T-helper 1 cell treated with Interleukin-12 subunit alpha and Interleukin-12 subunit beta and Interleukin-4 antibody, amounts not matched to agents 30 μg/mL and 1 μg/mL, for 36 hours (primary cell): Measurements from ENCODE around the gene HOXA2.

Experiments used
- H3K27ac Mint-ChIP-seq: one replicate; pipeline ENCODE4 v1.8.0; 2021; ENCODE audit warnings: mild to moderate bottlenecking, mixed read lengths
- H3K27me3 Mint-ChIP-seq: one replicate; pipeline ENCODE4 v1.8.0; 2021; ENCODE audit warnings: low read depth, mixed read lengths
- H3K36me3 Mint-ChIP-seq: one replicate; pipeline ENCODE4 v1.8.0; 2021; ENCODE audit warnings: low read depth, mixed read lengths
- H3K4me1 Mint-ChIP-seq: one replicate; pipeline ENCODE4 v1.8.0; 2021; ENCODE audit warnings: low read depth, mixed read lengths
- H3K4me3 Mint-ChIP-seq: one replicate; pipeline ENCODE4 v1.8.0; 2021; ENCODE audit warnings: mild to moderate bottlenecking, moderate library complexity, mixed read lengths
- H3K9me3 Mint-ChIP-seq: one replicate; pipeline ENCODE4 v1.8.0; 2021; ENCODE audit warnings: mixed read lengths

The HOXA2 gene

DNA sequence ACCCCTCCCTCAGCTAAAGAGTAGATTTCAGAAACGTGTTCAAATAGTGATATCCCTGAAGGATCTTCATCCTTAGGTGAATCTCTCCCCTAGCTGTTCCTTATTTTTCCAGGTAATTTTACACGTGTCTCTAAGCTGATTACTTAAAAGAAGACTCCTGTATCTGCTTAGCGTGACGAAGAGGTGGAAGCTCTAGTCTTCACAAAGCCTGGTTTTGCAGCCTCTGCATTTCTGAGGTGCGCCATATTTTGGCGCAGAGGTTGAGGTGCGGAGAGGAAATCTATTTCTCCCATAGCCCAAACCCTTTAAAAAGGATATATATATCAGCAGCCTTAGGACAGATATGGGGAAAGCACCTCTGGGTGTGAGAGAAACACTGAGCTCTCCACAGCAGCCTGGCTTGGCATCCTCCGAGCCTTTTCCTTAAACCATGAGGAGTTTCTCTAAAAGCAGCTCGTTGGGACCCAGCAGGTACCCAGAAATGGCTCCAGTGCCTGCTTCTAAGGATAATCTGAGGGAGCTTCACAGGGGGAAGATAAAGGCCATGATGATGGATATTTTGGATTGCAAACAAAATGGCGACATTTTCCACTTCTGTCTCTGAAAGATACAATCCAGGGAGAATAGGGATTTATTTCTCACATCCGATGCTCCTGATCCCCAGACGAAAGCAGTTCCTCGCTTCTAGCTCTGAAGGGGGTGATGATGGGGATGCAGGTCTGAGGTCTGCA is 3.0 kb upstream of the HOXA2 start:
- Mint-ChIP-seq H3K4me1 (peaks cover 6% of the 10 kb centered on the region), H3K9me3 (no peaks in the 10 kb centered on the region), H3K36me3 (peaks cover 10% of the 10 kb centered on the region), H3K27me3 (peaks cover 51% of the 10 kb centered on the region), H3K4me3 (no peak overlapping the region), H3K27ac (no peak overlapping the region)

DNA sequence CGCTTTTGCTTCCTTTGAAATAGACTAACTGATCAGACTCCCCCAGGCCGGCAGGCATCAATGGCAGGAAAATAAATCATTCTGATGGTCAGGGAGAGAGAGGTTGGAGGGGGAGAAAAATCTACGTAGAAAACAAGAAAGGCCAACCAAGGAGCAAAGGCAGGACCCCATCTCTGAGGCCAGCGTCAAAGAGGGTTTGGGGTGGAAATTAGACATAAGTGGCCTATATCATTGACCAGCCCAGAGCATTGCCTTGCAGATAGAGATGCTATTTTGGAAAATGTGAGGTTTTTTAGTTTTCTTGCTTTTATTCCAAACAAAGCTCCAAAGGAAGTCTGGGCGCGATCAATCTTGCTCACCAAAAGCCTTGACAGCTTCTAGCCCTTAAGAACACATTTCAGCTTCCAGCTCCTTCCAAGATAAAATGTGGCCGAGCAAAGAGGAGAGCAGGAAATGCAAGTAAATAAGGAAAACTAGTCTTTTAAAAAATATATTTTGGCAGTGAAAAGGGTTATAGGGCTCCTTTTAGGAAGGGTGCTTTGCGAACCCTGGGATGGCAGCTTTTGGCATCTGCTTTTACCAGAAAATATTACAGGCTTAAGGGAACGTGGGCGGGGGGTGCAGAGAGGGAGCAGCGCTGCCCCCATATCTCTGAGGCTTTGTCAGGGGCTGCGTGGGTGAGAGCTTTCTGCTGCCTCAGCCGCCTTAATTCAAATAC is 2.0 kb upstream of the HOXA2 start:
- H3K27me3 Mint-ChIP-seq, result peaks cover 61% of the 10 kb centered on the region
- H3K36me3 Mint-ChIP-seq, result peaks cover 14% of the 10 kb centered on the region
- no peak overlapping the region for H3K27ac Mint-ChIP-seq
- peaks cover 6% of the 10 kb centered on the region for H3K4me1 Mint-ChIP-seq
- no peak overlapping the region for H3K4me3 Mint-ChIP-seq
- no peaks in the 10 kb centered on the region for H3K9me3 Mint-ChIP-seq

DNA sequence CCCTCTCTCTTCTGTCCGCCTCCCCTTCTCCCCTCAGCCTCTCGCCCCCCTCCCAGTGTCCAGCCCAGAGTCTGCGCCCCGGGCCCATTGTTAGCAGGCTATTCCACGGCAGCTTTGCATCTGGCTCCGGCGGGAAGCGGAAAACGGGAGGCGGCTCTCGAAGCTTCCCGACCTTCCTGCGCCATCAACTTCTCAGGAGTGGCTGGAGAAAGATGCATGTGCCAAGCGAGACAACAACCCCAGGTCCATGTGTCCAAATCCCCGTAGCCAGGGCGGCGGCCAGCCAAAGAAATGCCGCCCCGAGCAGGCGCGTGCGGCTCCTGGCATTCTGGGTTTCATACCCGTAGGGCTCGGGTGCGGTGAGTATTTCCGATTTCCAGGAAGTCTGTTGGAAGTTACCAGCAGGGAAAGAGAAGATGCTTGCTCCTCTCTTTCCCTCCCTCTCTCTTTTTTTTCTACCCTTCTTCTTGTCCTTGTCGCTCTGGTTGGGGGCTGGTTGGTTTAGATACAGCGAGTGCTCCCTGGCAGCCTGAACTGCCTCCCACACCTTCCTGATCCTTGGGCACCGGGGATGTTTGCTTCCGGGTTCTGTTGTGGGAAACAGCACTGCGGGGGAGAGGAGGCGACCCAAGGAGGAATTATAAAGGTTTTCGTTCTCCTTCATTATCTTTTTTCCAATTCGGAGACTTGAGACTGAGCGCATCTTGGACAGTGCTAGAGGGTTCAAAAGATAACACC is 1.2 kb upstream of the HOXA2 start:
- peaks cover 6% of the 10 kb centered on the region for H3K4me1 Mint-ChIP-seq
- peaks cover 69% of the 10 kb centered on the region for H3K27me3 Mint-ChIP-seq
- peaks cover 19% of the 10 kb centered on the region for H3K36me3 Mint-ChIP-seq
- no peak overlapping the region for H3K27ac Mint-ChIP-seq
- H3K4me3 Mint-ChIP-seq, result no peak overlapping the region
- H3K9me3 Mint-ChIP-seq, result no peaks in the 10 kb centered on the region

DNA sequence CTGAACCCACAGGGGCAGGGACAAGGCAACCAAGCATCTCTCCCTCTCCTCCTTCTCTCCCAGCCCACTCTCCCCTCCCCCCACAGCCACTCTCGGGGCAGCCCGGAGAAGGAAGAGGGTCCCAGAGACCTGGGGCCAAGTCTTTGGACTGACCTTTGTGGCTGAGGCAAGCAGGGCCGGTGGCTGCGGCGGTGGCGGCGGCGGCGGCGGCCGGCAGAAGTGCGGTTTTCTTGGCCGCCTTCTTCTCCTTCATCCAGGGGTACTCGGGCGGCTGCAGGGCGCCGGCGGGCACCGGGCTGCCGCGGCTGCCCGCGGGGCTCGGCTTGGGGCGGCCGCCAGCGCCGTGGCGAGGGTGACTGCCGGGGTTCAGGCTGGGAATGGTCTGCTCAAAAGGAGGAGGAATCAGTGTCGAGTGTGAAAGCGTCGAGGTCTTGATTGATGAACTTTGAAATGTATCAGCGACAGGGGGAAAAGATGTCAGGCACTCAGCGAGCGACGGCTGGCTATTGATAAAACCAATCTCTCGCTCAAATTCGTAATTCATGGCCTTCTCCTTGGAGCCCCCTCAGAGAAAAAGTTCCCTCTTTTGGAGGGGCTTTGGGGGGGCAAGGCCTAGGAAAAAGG is 414 bp downstream of the HOXA2 start:
- H3K36me3 Mint-ChIP-seq, result peaks cover 20% of the 10 kb centered on the region
- peaks cover 81% of the 10 kb centered on the region for H3K27me3 Mint-ChIP-seq
- no peak overlapping the region for H3K4me3 Mint-ChIP-seq
- no peaks in the 10 kb centered on the region for H3K9me3 Mint-ChIP-seq
- peaks cover 11% of the 10 kb centered on the region for H3K4me1 Mint-ChIP-seq
- H3K27ac Mint-ChIP-seq, result no peak overlapping the region

DNA sequence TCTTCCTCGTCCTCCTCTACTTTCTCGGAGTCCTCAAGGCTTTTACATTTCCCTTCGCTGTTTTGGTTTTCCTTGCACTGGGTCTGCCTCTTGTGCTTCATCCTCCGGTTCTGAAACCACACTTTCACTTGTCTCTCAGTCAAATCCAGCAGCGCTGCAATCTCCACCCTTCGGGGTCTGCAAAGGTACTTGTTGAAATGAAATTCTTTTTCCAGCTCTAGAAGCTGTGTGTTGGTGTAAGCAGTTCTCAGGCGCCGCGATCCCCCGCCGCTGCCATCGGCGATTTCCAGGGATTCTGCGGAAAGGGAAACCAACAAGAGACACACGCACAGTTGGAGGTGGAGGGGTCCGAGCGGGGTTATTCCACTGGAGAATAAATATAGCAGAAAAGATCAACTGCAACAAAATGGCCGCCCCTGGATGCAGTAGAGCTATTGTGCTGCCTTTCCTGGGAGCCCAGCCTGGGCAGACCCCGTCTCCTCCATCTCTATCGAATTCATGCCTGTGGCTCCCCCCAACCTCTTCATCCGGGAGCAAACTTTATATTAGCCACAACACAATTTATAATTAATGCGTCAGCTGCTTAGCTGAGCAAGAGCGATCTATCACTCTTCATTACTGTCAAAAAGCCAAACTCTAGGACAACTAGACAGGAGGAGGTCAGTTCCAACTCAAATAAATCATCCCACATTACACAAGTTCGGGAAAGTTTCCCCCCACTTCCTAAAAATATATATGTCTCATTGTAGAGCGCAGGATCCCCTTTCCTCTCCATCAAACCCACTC is 1.1 kb downstream of the HOXA2 start:
- peaks cover 20% of the 10 kb centered on the region for H3K36me3 Mint-ChIP-seq
- no peak overlapping the region for H3K27ac Mint-ChIP-seq
- H3K4me3 Mint-ChIP-seq, result no peak overlapping the region
- peaks cover 83% of the 10 kb centered on the region for H3K27me3 Mint-ChIP-seq
- H3K4me1 Mint-ChIP-seq, result peaks cover 11% of the 10 kb centered on the region
- H3K9me3 Mint-ChIP-seq, result no peaks in the 10 kb centered on the region

DNA sequence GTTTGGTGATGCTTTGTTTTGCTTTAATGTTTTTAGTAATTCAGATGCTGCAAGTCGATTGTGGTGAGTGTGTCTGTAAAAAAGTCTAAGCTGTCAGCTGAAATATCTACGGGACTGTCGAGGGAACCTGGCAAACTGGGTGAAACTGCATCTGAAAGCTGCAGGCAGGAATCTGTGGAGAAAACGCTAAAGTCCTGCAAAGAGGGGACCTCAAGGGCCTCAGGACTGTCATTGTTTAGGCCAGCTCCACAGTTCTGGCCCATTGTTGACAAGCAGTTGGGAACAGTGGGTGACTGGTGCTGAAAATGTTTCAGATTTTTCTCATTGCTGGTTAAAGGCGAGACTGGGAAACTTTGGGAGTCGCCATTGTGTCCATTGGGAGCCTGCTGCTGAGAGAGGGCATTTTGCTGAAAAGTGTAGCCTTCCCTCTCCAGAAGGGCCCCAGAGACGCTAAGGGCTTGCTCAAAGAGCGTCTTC is 1.8 kb downstream of the HOXA2 start:
- no peak overlapping the region for H3K4me3 Mint-ChIP-seq
- peaks cover 12% of the 10 kb centered on the region for H3K4me1 Mint-ChIP-seq

DNA sequence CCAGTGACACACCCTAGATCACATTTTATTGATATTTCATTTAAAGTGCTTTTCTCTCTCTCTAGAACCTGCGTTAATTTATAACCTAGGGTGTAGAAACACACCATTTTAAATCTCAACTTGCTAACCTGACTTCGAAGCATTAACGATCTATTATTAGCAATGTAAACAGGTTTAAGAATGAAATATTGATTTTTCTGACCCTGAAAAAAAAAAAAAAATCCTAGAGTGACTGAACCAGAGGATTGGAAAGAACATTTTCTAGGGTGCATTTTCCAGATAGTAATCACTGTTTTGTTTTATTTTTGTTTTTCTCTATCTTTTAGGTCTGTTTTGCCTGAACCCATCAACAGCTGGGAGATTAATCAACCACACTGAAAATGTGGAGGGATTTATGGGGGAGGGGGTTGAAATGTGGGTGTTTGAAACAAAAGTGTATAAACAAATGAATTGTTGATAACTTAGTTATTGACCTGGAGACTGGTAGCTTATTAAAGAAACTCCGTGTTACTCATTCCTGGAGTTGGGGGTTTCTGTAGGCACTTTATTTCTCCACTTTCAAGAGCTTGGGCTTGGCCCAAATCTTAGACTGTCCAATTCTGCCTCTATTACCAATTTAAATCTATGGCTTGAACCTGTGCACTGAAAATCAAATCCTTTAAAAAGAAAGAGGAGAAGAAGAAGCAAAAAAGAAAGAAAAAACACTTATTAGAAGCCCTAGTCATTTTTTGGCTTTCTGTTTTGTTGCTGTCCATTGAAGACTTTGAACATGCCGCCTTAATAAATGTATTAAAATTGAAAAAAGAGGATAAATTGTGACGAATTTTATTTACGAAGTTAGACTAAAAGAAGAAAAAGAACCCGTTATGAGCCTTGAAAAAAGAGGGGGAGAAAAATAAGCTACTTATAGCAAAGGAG is 2.8 kb downstream of the HOXA2 start:
- Mint-ChIP-seq H3K27ac (no peak overlapping the region), H3K9me3 (no peaks in the 10 kb centered on the region), H3K27me3 (peaks cover 85% of the 10 kb centered on the region), H3K36me3 (peaks cover 20% of the 10 kb centered on the region), H3K4me1 (peaks cover 18% of the 10 kb centered on the region), H3K4me3 (no peak overlapping the region)

More for the DNA sequence above, 1.8 kb downstream of the HOXA2 start:
- Mint-ChIP-seq H3K9me3 (no peaks in the 10 kb centered on the region), H3K27me3 (peaks cover 83% of the 10 kb centered on the region), H3K27ac (no peak overlapping the region), H3K36me3 (peaks cover 20% of the 10 kb centered on the region)

DNA sequence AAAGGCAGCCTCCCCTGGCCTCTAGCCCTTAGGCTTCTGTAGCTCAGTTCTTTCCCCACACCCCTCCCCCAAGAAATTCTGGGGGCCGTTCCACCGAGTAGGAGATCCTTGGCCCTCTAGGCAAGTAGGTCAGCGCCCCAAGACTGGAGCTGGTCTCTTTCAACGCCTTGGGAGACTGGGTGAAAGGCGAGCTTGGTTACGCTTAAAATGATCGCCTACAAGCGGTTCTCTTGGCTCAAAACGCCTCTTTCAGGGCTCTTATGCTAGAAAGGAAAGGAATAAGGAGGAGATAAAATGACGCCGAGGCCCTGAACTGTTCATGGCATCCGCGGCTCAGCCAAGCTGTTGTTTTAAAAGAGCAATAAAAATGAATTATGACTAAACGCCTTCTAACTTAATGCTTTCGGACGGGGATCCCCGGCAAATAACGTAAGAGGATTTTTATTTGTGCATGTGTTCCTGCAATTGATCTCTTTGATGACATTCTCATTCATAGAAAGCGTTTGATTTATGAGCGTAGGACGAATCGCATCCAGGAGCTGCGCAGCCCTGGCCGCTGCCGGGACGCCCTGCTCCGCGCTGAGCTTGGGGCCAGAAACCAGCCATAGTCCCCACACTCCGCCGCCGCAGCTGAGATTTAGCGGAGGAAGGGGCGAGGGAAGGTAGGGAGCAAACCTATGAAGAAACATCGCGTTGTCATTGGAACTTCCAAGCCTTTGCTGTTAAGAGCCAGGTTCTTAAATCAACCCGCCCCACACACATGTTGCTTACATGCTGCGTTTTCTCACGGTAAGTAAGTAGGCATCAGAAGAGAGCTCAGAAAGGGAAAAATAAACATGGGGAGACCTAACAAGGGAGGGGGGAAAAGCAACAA is 3.7 kb downstream of the HOXA2 start:
- Mint-ChIP-seq H3K36me3 (peaks cover 20% of the 10 kb centered on the region), H3K27me3 (peaks cover 86% of the 10 kb centered on the region), H3K27ac (no peak overlapping the region), H3K4me1 (peaks cover 17% of the 10 kb centered on the region), H3K4me3 (no peak overlapping the region), H3K9me3 (no peaks in the 10 kb centered on the region)

DNA sequence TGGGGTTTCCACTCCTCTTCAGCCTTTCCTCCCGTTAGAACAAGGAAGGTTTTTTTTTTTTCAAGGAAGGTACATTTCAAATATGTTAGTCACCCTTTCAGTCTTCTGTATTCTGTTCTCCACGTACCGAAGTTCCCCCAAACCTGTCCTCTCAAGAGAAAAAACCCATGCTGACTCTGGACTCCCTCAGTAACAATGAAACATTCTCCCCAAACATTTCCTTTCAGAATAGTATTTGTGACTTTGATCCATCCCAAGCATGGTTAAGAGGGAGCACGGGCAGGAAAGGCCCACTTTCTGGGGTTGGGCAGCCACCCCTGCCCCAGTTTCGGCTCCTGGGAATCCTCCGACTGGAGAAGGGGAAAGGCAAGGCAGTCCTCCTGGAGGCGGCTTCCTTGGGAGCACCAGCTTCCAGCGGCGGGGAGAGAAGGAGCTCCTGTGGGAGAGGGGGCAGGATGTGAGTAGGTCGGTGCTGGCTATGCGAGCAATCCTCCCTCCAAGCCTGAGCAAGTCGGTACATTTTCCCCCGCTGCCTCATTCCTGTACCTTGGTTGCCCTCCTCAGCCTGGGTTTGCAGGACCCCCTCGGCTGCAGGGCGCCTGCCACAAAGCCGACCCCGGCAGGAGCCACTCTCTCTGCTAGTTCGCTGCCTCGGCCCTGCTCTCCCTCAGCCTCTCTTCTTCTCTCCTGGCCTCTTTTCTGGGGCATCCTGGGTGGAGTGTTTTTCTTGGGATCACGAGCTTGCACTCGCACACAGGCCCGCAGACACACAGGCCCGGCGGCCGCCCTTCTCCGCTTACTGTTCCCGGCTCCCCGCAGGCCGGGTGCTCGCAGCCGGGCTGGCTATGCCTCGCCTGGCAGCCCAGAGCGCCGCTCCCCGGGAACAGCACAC is 4.6 kb downstream of the HOXA2 start:
- H3K4me1 Mint-ChIP-seq, result peaks cover 14% of the 10 kb centered on the region
- H3K9me3 Mint-ChIP-seq, result no peaks in the 10 kb centered on the region
- no peak overlapping the region for H3K27ac Mint-ChIP-seq
- peaks cover 86% of the 10 kb centered on the region for H3K27me3 Mint-ChIP-seq
- H3K4me3 Mint-ChIP-seq, result peak overlapping the region; percentile 71
- peaks cover 18% of the 10 kb centered on the region for H3K36me3 Mint-ChIP-seq

DNA sequence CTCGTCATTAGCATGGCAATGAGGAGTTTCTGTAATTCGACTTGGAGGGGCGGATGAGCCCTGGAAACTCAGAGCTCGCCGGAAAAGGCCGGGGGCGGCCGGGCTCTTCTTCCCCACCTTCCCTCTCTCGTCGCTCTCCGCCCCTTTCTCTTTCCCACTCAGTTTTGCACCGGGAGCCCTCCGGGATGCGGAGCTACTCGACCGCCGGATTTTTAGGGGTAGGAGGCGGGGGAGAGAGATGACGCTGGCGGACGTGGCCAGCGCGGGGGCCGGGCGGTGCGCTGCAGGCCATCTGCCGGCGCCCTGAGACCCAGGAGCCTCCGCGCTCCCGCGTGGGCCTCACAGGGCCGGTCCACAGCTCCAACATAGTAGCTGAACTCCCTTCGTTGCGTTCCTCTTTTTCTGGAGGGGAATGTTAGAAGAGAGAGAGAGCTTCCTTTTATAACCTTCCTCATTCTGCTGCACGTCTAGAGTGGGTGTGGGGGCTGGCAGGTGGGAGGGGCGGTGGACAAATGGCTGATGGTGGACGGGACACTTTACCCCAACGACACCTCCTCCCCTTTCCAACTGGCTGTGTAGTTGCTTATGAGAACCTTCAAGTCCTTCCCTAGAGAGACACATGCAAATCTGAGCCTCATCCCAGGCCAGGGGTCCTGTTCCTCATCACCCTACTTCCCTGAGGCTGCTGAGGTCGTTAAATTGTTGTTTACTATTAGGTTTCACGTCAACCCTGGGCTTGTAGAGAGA is 5.5 kb downstream of the HOXA2 start:
- Mint-ChIP-seq H3K4me1 (peaks cover 12% of the 10 kb centered on the region), H3K27ac (peak overlapping the region; percentile 12), H3K36me3 (peaks cover 15% of the 10 kb centered on the region), H3K9me3 (no peaks in the 10 kb centered on the region), H3K27me3 (peaks cover 87% of the 10 kb centered on the region), H3K4me3 (peak overlapping the region; percentile 80)
